ENCODE data around the gene ST6GAL1. TPM values are rescaled to one million over a fixed set of nuclear protein-coding genes. Genes with fewer than 3 reads are reported as not detected.
"Not testable (repeated sequence)": the region's sequence is repeated elsewhere in the genome, so short reads cannot be mapped to it uniquely, and the experiment has no call there.

The ST6GAL1 gene
- total RNA-seq, 1 experiment from 2014 or later = 11.8 TPM

DNA sequence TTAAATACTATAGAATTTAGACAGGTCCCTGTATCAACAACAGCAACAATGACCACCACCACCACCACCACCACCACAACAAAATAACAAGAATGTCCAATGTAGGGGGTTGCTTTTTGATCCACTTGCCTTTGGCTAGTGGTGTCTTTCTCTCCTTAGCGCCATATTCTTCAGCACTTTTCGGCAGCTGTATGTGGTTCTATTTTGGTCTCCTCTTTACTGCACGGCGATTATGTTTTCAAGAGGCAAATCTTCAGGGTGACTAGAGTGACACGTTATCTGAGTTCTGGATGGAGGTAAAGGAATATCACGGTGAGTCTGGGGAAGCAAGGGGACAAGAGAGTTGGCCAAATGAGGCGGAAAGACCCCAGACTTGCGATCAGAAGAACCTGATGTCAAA lies 56.1 kb downstream of the ST6GAL1 start:
- in situ Hi-C loops (cut with HindIII; ENCODE audit: low sequenced_read_pairs) = no loop called here

DNA sequence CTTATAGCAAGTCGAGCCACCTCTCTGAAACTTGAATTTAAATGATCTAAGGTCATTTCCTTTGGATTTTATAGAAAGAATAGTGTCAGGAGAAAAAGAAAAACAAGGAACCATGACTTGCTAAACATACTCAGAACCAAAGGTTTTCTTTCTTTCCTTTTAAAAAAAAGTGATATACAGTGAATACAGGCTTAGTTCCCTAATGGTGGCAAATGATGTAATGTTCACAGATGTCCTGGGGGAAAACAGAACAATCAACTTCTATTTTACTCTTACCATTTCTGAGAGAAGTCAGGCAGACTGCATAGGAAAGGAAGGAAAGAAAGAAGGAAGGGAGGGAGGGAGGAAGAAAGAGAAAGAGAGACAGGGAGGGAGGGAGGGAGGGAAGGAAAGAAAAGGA lies 56.5 kb downstream of the ST6GAL1 start:
- in situ Hi-C loops (cut with HindIII; ENCODE audit: low sequenced_read_pairs) = no loop called here

More for the DNA sequence above, 56.1 kb downstream of the ST6GAL1 start:
- no peak for DNase-seq (ENCODE audit: low spot score)

GRCh38 chr3:186988806-186989205 lies 58.5 kb downstream of the ST6GAL1 start:
- in situ Hi-C loops (cut with HindIII; ENCODE audit: low sequenced_read_pairs) = no loop called here
- no peak for DNase-seq (ENCODE audit: low spot score)

More for the DNA sequence above, 56.5 kb downstream of the ST6GAL1 start:
- no peak for DNase-seq (ENCODE audit: low spot score)

DNA sequence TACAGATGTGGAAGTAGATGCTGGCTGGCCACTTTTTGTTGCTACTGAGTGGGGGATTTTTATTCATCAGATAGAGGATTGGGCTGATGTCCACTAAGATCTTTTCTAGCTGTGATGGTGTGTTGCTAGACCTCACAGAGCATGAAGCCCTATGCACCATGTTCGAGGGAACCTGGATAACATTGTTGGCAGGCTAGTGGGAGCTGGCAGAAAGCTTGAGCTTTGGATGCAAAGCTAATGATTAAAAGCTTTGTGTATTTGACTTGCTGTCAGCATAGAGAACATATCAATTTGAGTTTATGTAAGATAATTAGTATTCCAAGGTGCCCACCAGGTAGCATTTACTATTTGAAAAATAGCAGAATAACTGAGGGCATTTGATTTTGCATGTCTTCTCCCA lies 59.1 kb downstream of the ST6GAL1 start:
- DNase-seq (ENCODE audit: low spot score) = no peak
- in situ Hi-C loops (cut with HindIII; ENCODE audit: low sequenced_read_pairs) = no loop called here

DNA sequence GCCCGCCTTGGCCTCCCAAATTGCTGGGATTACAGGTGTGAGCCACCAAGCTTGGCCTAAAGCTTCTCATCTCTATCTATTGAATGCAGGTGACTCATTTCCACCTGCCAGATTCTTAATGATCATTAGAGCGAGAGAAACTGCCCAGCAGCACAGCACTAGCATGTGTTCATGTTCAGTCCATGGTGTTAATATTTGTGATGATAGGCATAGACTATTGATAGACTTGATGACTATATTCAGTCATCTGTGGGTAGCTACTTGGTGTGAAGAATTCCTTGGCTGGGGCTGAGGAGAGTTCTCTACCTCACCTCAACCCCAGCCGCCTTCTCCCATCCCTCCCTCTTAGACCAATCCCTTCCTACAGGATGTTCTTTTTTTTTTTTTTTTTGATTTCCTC lies 60.0 kb downstream of the ST6GAL1 start:
- no peak for DNase-seq (ENCODE audit: low spot score)
- in situ Hi-C loops (cut with HindIII; ENCODE audit: low sequenced_read_pairs) = no loop called here

GRCh38 chr3:186990878-186991308 lies 60.6 kb downstream of the ST6GAL1 start:
- DNase-seq (ENCODE audit: low spot score) = no peak
- in situ Hi-C loops (cut with HindIII; ENCODE audit: low sequenced_read_pairs) = no loop called here

- in situ Hi-C loops (cut with HindIII; ENCODE audit: low sequenced_read_pairs) = no loop called here
- no peak for DNase-seq (ENCODE audit: low spot score)
Measured at GRCh38 chr3:186991470-186991869, 61.1 kb downstream of the ST6GAL1 start.

- in situ Hi-C loops (cut with HindIII; ENCODE audit: low sequenced_read_pairs); DNase-seq (ENCODE audit: low spot score): not testable (repeated sequence)
Measured at GRCh38 chr3:186992096-186992495, 61.8 kb downstream of the ST6GAL1 start.

DNA sequence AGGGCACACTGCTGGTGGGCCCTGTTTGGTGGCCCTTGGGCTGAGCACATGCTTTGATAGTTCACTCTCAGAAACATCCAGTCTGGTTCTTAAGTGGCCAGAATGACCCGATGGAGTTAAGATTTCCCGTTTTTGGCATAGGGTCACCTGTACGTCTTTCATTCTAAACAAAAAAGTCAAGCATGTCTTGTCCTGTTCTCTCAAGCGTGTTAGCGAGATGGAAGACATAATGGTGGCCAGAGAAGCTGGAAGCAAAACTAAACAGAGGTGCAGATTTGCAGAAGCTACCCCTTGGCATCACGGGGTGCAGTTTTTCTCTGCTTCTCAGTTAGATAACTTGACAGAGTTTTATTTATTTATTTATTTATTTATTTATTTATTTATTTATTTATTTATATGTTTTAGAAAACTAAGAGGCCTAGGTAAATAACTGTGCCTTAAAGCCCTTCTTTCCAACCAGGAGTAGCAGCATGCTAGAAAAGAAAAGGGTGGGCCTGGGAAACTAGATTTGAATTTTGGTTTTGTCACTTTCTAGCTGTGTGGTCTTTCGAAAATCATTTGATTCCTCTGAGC lies 63.0 kb downstream of the ST6GAL1 start:
- no peak for DNase-seq (ENCODE audit: low spot score)
- in situ Hi-C loops (cut with HindIII; ENCODE audit: low sequenced_read_pairs) = no loop called here

GRCh38 chr3:186994000-186994955 lies 64.0 kb downstream of the ST6GAL1 start:
- in situ Hi-C loops (cut with HindIII; ENCODE audit: low sequenced_read_pairs) = no loop called here
- DNase-seq (ENCODE audit: low spot score) = no peak

DNA sequence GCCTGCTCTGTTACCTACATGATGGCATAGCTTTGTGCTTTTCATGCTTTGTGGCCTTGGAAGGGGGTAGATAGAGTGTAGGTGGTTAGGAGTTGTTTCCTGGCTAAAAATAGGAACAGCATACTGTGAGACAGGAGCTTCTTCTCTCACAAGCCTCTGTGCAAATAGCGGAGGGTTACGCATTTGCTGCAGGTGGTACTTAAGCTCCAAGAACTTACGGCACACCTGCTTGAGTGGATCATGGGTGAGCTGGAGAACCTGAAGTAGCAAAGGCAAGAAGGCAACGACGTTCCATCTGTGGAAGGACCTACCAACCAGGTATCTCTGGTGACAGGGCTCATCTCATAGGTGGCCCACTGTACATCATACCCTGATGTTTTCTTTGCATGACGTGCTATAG lies 66.0 kb downstream of the ST6GAL1 start:
- DNase-seq (ENCODE audit: low spot score) = no peak
- in situ Hi-C loops (cut with HindIII; ENCODE audit: low sequenced_read_pairs) = no loop called here

DNA sequence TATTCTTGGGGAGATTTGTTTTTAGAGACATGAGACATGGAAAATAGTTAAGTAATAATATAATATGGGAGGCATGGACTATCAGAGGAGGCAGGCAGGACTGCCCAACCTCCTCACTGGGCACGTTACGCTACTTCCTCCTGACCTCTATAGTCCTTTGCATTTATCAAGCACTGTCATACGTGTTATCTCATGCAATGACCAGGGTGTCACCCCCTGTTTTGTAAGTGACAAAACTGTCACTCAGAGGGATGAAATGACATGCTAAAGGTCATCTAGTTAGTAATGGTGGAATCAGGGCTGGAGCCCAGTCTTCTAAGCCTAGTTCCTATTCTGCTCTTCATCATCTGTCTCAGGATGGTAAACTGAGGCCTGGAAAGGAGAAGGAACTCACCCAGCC lies 66.7 kb downstream of the ST6GAL1 start:
- in situ Hi-C loops (cut with HindIII; ENCODE audit: low sequenced_read_pairs) = no loop called here
- DNase-seq (ENCODE audit: low spot score) = no peak

DNA sequence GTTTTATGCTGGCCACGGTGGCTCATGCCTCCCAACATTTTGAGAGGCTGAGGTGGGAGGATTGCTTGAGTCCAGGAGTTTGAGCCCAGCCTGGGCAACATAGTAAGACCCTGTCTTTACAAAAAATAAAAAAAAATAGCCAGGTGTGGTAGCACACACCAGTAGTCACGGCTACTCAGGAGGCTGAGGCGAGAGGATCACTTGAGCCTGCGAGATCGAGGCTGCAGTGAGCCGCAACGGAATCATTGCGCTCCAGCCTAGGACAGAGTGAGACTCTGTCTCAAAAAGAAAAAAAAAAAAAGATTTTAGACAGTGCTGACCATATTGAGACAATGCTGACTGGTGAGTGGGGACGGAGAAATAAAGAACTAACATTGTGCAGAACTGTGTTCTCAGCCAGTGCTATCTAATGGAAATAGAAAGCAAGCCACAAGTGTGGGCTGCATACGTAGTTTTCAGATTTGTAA lies 67.2 kb downstream of the ST6GAL1 start:
- no peak for DNase-seq (ENCODE audit: low spot score)
- in situ Hi-C loops (cut with HindIII; ENCODE audit: low sequenced_read_pairs) = no loop called here

DNA sequence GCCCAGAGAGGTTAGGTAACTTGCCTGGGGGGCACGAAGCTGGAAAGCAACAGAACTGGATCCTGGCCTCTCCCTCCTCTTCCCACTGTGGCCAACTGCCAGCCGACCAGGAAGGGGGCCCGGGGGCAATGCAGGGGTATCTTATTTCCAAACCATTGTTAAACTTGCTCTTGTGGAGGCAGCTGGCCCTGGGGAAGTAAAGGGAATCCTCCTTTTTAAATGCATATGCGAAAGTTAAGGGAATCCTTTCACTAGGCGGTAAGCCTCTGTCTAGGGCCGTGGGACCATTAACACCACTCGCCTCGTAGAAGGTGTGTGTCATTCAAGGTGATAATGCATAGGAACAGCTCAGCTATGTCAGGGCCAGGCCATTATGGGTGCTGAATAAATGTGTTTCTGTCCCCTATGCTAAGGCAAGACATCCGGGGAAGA lies 68.6 kb downstream of the ST6GAL1 start:
- DNase-seq (ENCODE audit: low spot score) = no peak
- in situ Hi-C loops (cut with HindIII; ENCODE audit: low sequenced_read_pairs) = no loop called here

GRCh38 chr3:187000711-187001151 lies 70.4 kb downstream of the ST6GAL1 start:
- DNase-seq (ENCODE audit: low spot score) = no peak
- in situ Hi-C loops (cut with HindIII; ENCODE audit: low sequenced_read_pairs) = no loop called here

- in situ Hi-C loops (cut with HindIII; ENCODE audit: low sequenced_read_pairs) = no loop called here
Measured at GRCh38 chr3:187002915-187003314, 72.6 kb downstream of the ST6GAL1 start.

GRCh38 chr3:187005827-187006481 lies 75.6 kb downstream of the ST6GAL1 start:
- in situ Hi-C loops (cut with HindIII; ENCODE audit: low sequenced_read_pairs) = no loop called here
- no peak for DNase-seq (ENCODE audit: low spot score)

More at GRCh38 chr3:187002915-187003314, 72.6 kb downstream of the ST6GAL1 start:
- DNase-seq (ENCODE audit: low spot score) = no peak

DNA sequence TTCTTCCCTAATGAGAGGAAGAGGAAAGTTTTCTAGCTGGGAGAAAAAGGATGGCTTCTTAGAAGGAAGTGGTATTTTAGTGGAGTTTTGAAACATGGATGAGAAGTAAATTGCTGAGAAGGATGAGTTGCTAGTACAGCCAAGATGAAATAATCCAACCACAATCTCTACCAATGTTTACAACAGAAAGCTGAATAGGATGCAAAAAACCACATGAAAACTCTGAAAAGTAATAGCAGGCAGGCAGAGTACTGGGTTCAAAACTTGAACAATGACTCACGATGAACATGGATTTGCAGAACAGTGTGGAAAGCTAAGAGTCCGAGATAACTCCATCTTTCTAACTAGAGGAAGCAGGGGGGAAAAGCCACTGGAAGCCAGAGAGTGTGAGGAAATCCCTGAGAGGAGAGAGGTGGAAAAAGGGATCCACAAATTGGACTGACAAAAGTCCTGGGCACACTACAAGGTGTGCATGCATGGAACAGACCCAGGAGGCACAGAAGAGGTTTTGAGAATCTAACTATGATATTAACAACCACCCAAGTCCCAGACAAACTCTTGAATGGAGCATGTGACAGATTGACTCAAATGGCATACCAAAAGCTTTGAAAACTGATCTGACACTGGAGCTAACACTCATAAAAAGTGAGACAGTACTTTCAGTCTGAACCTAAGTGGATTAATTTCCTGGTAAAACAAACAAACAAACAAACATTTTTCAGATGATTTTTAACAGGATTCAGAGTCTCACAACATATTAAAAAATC lies 76.7 kb downstream of the ST6GAL1 start:
- in situ Hi-C loops (cut with HindIII; ENCODE audit: low sequenced_read_pairs) = no loop called here

GRCh38 chr3:187010382-187010781 lies 80.1 kb downstream of the ST6GAL1 start:
- DNase-seq (ENCODE audit: low spot score); in situ Hi-C loops (cut with HindIII; ENCODE audit: low sequenced_read_pairs): not testable (repeated sequence)

More for the DNA sequence above, 76.7 kb downstream of the ST6GAL1 start:
- no peak for DNase-seq (ENCODE audit: low spot score)
